ENCODE data around the gene LRCH1. TPM values are rescaled to one million over a fixed set of nuclear protein-coding genes. Genes with fewer than 3 reads are reported as not detected.

Gene LRCH1
- total RNA-seq, 1 donor, result 6.9 TPM

DNA sequence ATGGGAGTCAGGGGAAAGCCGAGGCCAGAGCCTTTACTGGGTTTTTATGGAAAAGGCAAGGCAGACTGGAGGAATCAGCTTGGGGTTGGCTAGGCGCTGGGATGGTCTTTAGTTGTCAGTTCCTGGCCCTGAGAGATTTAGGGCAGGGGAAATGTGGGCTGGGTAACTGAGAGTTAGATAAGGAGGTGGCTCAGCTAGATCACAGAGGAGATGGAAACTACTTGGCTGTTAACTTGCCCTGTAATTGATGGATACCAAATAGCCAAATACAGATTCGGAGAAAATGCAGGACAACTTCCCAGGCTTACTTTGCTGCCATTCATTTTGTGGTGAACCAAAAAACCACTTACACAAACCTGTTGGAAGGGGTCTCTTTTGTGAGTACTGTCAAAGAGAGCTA is 54.0 kb downstream of the LRCH1 start:
- Histone ChIP-seq H3K27me3 (ENCODE audit: insufficient read depth, low read length) (no peaks in the 10 kb centered on the region), H3K4me2 (ENCODE audit: insufficient read depth, low read length) (no peak overlapping the region), H4K20me1 (ENCODE audit: insufficient read depth, low read length) (peaks cover 18% of the 10 kb centered on the region), H3K79me2 (ENCODE audit: insufficient read depth, low read length) (peaks cover 79% of the 10 kb centered on the region), H3K4me1 (ENCODE audit: insufficient read depth, low read length) (no peaks in the 10 kb centered on the region), H3K4me3 (ENCODE audit: insufficient read depth, low read length) (no peak overlapping the region), H3K36me3 (ENCODE audit: insufficient read depth, low read length) (no peaks in the 10 kb centered on the region), H3K27ac (ENCODE audit: low read depth, low read length) (no peak overlapping the region), H3K9me3 (ENCODE audit: low read depth, low read length) (no peaks in the 10 kb centered on the region), H2AFZ (ENCODE audit: low read length) (no peak overlapping the region)
- no peak for DNase-seq (ENCODE audit: insufficient read length, low spot score, missing footprints)
- TF ChIP-seq, protein P1, sequence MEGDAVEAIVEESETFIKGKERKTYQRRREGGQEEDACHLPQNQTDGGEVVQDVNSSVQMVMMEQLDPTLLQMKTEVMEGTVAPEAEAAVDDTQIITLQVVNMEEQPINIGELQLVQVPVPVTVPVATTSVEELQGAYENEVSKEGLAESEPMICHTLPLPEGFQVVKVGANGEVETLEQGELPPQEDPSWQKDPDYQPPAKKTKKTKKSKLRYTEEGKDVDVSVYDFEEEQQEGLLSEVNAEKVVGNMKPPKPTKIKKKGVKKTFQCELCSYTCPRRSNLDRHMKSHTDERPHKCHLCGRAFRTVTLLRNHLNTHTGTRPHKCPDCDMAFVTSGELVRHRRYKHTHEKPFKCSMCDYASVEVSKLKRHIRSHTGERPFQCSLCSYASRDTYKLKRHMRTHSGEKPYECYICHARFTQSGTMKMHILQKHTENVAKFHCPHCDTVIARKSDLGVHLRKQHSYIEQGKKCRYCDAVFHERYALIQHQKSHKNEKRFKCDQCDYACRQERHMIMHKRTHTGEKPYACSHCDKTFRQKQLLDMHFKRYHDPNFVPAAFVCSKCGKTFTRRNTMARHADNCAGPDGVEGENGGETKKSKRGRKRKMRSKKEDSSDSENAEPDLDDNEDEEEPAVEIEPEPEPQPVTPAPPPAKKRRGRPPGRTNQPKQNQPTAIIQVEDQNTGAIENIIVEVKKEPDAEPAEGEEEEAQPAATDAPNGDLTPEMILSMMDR (IDR thresholded peaks at IDR 0.05; ENCODE audit: extremely low read depth, low read depth, low read length), result no peak

DNA sequence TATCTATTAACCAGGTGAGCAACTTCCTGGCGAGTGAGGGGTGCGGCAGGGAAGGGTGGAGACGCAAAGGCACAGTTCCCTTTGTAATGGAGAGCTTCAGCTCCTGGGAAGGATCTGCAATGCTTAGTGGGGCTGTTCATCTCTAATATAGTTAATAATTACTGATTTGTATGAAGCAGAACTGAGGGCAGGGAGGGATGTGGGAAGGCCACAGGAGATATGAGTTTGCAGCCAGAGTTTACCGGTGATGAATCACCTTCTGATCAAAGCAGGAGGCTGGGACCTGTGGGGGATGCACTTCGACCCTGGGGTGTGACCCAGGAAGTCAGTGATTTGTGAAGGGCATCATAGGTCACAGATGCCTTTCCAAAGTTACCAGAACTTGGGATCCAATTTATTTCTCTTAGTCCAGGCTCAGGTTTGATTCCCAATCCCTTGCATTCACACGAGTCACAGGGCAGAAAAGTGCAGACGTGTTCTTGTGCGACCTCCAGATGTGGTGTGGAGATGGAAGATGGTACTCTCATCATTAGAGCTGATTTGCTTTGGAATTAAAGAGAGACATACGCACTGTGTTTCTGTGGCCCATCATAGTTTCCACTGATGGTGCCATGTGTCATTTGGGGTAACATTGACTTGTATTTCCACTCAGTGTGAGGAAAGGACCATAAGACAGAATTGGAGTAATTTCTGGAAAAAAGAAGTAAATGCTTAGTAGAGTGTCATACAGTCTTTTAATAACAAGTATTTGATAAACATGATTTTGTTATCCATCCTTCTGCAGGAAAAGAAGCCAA is 55.0 kb downstream of the LRCH1 start:
- DNase-seq (ENCODE audit: insufficient read length, low spot score, missing footprints), result no peak
- Histone ChIP-seq H3K79me2 (ENCODE audit: insufficient read depth, low read length) (peaks cover 77% of the 10 kb centered on the region), H3K27me3 (ENCODE audit: insufficient read depth, low read length) (no peaks in the 10 kb centered on the region), H3K36me3 (ENCODE audit: insufficient read depth, low read length) (no peaks in the 10 kb centered on the region), H2AFZ (ENCODE audit: low read length) (no peak overlapping the region), H3K27ac (ENCODE audit: low read depth, low read length) (no peak overlapping the region), H3K4me3 (ENCODE audit: insufficient read depth, low read length) (no peak overlapping the region), H3K4me1 (ENCODE audit: insufficient read depth, low read length) (no peaks in the 10 kb centered on the region), H3K9me3 (ENCODE audit: low read depth, low read length) (no peaks in the 10 kb centered on the region), H3K4me2 (ENCODE audit: insufficient read depth, low read length) (no peak overlapping the region), H4K20me1 (ENCODE audit: insufficient read depth, low read length) (peaks cover 18% of the 10 kb centered on the region)
- TF ChIP-seq, protein P1 (IDR thresholded peaks at IDR 0.05; ENCODE audit: extremely low read depth, low read depth, low read length), result no peak

DNA sequence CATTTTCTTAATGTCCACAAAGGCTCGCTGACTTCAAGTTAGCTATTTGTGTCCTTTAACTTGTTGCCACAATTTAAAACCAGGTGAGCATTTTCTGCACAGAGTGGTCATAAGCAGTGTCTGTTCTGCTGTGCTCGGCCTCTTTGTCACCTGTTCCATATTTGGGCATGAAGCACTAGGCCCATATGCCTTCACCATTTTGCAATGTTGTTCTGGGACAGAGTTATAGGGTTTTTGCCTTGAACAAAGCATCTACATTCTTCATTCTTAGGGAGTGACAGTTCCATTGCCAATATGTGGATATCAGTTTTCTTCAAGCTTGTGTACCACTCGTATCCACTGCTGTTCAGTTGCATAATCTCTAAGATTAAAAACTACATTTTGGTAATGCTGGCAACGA is 56.1 kb downstream of the LRCH1 start:
- Histone ChIP-seq H3K36me3 (ENCODE audit: insufficient read depth, low read length) (no peaks in the 10 kb centered on the region), H3K4me3 (ENCODE audit: insufficient read depth, low read length) (no peak overlapping the region), H3K9me3 (ENCODE audit: low read depth, low read length) (no peaks in the 10 kb centered on the region), H3K4me1 (ENCODE audit: insufficient read depth, low read length) (no peaks in the 10 kb centered on the region), H4K20me1 (ENCODE audit: insufficient read depth, low read length) (peaks cover 18% of the 10 kb centered on the region), H2AFZ (ENCODE audit: low read length) (no peak overlapping the region), H3K4me2 (ENCODE audit: insufficient read depth, low read length) (no peak overlapping the region), H3K27ac (ENCODE audit: low read depth, low read length) (no peak overlapping the region), H3K79me2 (ENCODE audit: insufficient read depth, low read length) (peaks cover 72% of the 10 kb centered on the region), H3K27me3 (ENCODE audit: insufficient read depth, low read length) (no peaks in the 10 kb centered on the region)
- DNase-seq (ENCODE audit: insufficient read length, low spot score, missing footprints), result no peak
- TF ChIP-seq, protein P1 (IDR thresholded peaks at IDR 0.05; ENCODE audit: extremely low read depth, low read depth, low read length), result no peak

DNA sequence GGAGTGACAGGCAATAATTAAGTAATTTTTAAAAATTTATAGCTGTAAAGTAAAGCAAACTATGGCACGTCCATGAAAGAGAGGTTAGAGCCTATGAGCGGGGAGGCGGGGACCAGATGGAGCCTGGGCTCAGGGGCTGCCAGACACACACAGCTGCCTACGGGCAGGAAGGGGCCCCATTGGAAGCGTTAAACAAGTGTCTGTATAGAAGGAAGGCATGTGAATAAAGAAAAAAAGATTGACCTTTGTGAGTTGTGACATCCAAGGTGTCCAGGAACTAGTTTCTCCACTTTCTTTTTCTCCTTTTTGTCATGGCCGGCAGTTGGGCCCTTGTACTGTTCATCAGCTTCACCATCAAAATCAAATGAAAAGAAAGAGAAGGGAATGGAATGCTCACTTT is 56.8 kb downstream of the LRCH1 start:
- H3K4me2 ChIP-seq (ENCODE audit: insufficient read depth, low read length), result no peak overlapping the region
- H3K4me1 ChIP-seq (ENCODE audit: insufficient read depth, low read length), result peaks cover under 1% of the 10 kb centered on the region
- peaks cover 11% of the 10 kb centered on the region for H4K20me1 ChIP-seq (ENCODE audit: insufficient read depth, low read length)
- DNase-seq (ENCODE audit: insufficient read length, low spot score, missing footprints), result no peak
- H3K4me3 ChIP-seq (ENCODE audit: insufficient read depth, low read length), result no peak overlapping the region
- H3K36me3 ChIP-seq (ENCODE audit: insufficient read depth, low read length), result no peaks in the 10 kb centered on the region
- no peak overlapping the region for H2AFZ ChIP-seq (ENCODE audit: low read length)
- peaks cover 66% of the 10 kb centered on the region for H3K79me2 ChIP-seq (ENCODE audit: insufficient read depth, low read length)
- TF ChIP-seq, protein P1 (IDR thresholded peaks at IDR 0.05; ENCODE audit: extremely low read depth, low read depth, low read length), result no peak
- no peaks in the 10 kb centered on the region for H3K27me3 ChIP-seq (ENCODE audit: insufficient read depth, low read length)
- no peaks in the 10 kb centered on the region for H3K9me3 ChIP-seq (ENCODE audit: low read depth, low read length)
- H3K27ac ChIP-seq (ENCODE audit: low read depth, low read length), result no peak overlapping the region
